HG02943 (cell line): ENCODE results near the gene PRKCA.
A peak's percentile ranks its signal among the peaks of the same experiment; 100 is the strongest.

Experiments used
- ATAC-seq: cut with Tn5 transposase; IDR thresholded peaks from one replicate; pipeline ENCODE4 v1.9.1; 2021; ENCODE audit warnings: mild to moderate bottlenecking, low read depth, moderate library complexity; ENCODE audit not compliant: unreplicated experiment

Gene PRKCA

GRCh38 chr17:66430846-66431795 is 128.7 kb downstream of the PRKCA start:
- no peak for ATAC-seq

GRCh38 chr17:66431910-66432309 is 129.5 kb downstream of the PRKCA start:
- no peak for ATAC-seq

GRCh38 chr17:66432411-66432957 is 130.1 kb downstream of the PRKCA start:
- ATAC-seq = no peak

GRCh38 chr17:66432996-66433551 is 130.7 kb downstream of the PRKCA start:
- no peak for ATAC-seq

GRCh38 chr17:66435182-66435581 is 132.8 kb downstream of the PRKCA start:
- ATAC-seq = no peak

GRCh38 chr17:66436631-66437030 is 134.2 kb downstream of the PRKCA start:
- no peak for ATAC-seq

- no peak for ATAC-seq
Observed at GRCh38 chr17:66437476-66438026, 135.1 kb downstream of the PRKCA start.

- no peak for ATAC-seq
Observed at GRCh38 chr17:66438101-66438500, 135.7 kb downstream of the PRKCA start.

- peak; percentile 63 for ATAC-seq
Observed at GRCh38 chr17:66441101-66441661, 138.8 kb downstream of the PRKCA start.

GRCh38 chr17:66443166-66443565 is 140.8 kb downstream of the PRKCA start:
- ATAC-seq = no peak

- no peak for ATAC-seq
Observed at GRCh38 chr17:66443606-66444005, 141.2 kb downstream of the PRKCA start.

GRCh38 chr17:66444031-66444430 is 141.6 kb downstream of the PRKCA start:
- ATAC-seq = no peak

GRCh38 chr17:66445229-66445628 is 142.8 kb downstream of the PRKCA start:
- no peak for ATAC-seq

GRCh38 chr17:66446419-66446818 is 144.0 kb downstream of the PRKCA start:
- ATAC-seq = no peak

GRCh38 chr17:66447159-66447558 is 144.7 kb downstream of the PRKCA start:
- ATAC-seq = no peak

GRCh38 chr17:66448026-66448639 is 145.7 kb downstream of the PRKCA start:
- ATAC-seq = no peak

- no peak for ATAC-seq
Observed at GRCh38 chr17:66449418-66449977, 147.1 kb downstream of the PRKCA start.

GRCh38 chr17:66450008-66450851 is 147.8 kb downstream of the PRKCA start:
- ATAC-seq = no peak

GRCh38 chr17:66450852-66451158 is 148.4 kb downstream of the PRKCA start:
- no peak for ATAC-seq
